ENCODE data around the gene SNRNP40. TPM values are rescaled to one million over a fixed set of nuclear protein-coding genes. Genes with fewer than 3 reads are reported as not detected.

Gene SNRNP40
- polyA plus RNA-seq, 3 donors: 25.6 to 56.4 (median 50.9) TPM

GRCh38 chr1:31216016-31216415, 80.6 kb downstream of the SNRNP40 start:
- H3K36me3 Mint-ChIP-seq: no peaks in the 10 kb centered on the region
- H3K27ac Mint-ChIP-seq: no peak overlapping the region
- H3K27me3 Mint-ChIP-seq (ENCODE audit: low read depth in 3 of 3): peaks cover 3 to 15% (median 13%) of the 10 kb centered on the region in 3 donors
- H3K79me2 ChIP-seq (ENCODE audit: insufficient read depth, low read length): no peaks in the 10 kb centered on the region
- no peak overlapping the region for H3K9ac ChIP-seq (ENCODE audit: insufficient read depth, low read length, poor library complexity, severe bottlenecking)
- H3K4me1 Mint-ChIP-seq: no peaks in the 10 kb centered on the region
- no peaks in the 10 kb centered on the region for H3K27me3 ChIP-seq (ENCODE audit: control insufficient read depth in 2 of 2, insufficient read depth in 2 of 2, low read length in 2 of 2)
- TF ChIP-seq CTCF (IDR thresholded peaks at IDR 0.05): no peak
- H3K27ac ChIP-seq (ENCODE audit: low read depth in 1 of 2, low read length in 2 of 2): no peak overlapping the region
- no peaks in the 10 kb centered on the region for H4K20me1 ChIP-seq (ENCODE audit: insufficient read depth, low read length)
- no peak for DNase-seq
- H2AFZ ChIP-seq (ENCODE audit: insufficient read depth, low read depth, low read length, poor library complexity, severe bottlenecking): no peak overlapping the region
- H3K4me3 Mint-ChIP-seq: no peak overlapping the region
- H3K36me3 ChIP-seq (replicated peaks in 1 of 2; ENCODE audit: control insufficient read depth in 1 of 2, insufficient read depth in 2 of 2, low read length in 2 of 2): no peaks in the 10 kb centered on the region
- H3K9me3 ChIP-seq (replicated peaks in 1 of 2; ENCODE audit: control insufficient read depth in 1 of 2, insufficient read depth in 1 of 2, low read length in 2 of 2): no peaks in the 10 kb centered on the region
- H3K9me3 Mint-ChIP-seq: peaks cover 0 to 7% (median 0%) of the 10 kb centered on the region in 7 donors
- intact Hi-C loops (cut with micrococcal nuclease): no loop called here
- 3% methylated on average over 4 of the region's 10 CpGs for WGBS (ENCODE audit: insufficient coverage)
- no peak overlapping the region for H3K4me3 ChIP-seq (replicated peaks in 1 of 3; ENCODE audit: low read depth in 2 of 3, low read length in 3 of 3)
- H3K4me2 ChIP-seq (replicated peaks; ENCODE audit: extremely low read depth, low read length, poor library complexity, severe bottlenecking): no peak overlapping the region
- no peaks in the 10 kb centered on the region for H3K4me1 ChIP-seq (ENCODE audit: control insufficient read depth in 1 of 2, insufficient read depth in 2 of 2, low read length in 2 of 2)

- Histone ChIP-seq H2AFZ (ENCODE audit: insufficient read depth, low read depth, low read length, poor library complexity, severe bottlenecking) (no peak overlapping the region), H3K4me3 (replicated peaks in 1 of 3; ENCODE audit: low read depth in 2 of 3, low read length in 3 of 3) (no peak overlapping the region), H3K79me2 (ENCODE audit: insufficient read depth, low read length) (no peaks in the 10 kb centered on the region), H3K4me2 (replicated peaks; ENCODE audit: extremely low read depth, low read length, poor library complexity, severe bottlenecking) (no peak overlapping the region), H3K27ac (ENCODE audit: low read depth in 1 of 2, low read length in 2 of 2) (no peak overlapping the region), H3K27me3 (ENCODE audit: control insufficient read depth in 2 of 2, insufficient read depth in 2 of 2, low read length in 2 of 2) (no peaks in the 10 kb centered on the region), H3K36me3 (replicated peaks in 1 of 2; ENCODE audit: control insufficient read depth in 1 of 2, insufficient read depth in 2 of 2, low read length in 2 of 2) (no peaks in the 10 kb centered on the region), H3K9me3 (replicated peaks in 1 of 2; ENCODE audit: control insufficient read depth in 1 of 2, insufficient read depth in 1 of 2, low read length in 2 of 2) (no peaks in the 10 kb centered on the region), H4K20me1 (ENCODE audit: insufficient read depth, low read length) (no peaks in the 10 kb centered on the region), H3K9ac (ENCODE audit: insufficient read depth, low read length, poor library complexity, severe bottlenecking) (no peak overlapping the region), H3K4me1 (ENCODE audit: control insufficient read depth in 1 of 2, insufficient read depth in 2 of 2, low read length in 2 of 2) (no peaks in the 10 kb centered on the region)
- WGBS (ENCODE audit: insufficient coverage): 70% methylated on average over 10 of the region's 11 CpGs
- Mint-ChIP-seq H3K27ac (peak overlapping the region in 1 of 7 donors; percentile 48), H3K4me3 (no peak overlapping the region), H3K4me1 (no peaks in the 10 kb centered on the region), H3K36me3 (no peaks in the 10 kb centered on the region), H3K9me3 (peaks cover 0 to 7% (median 0%) of the 10 kb centered on the region in 7 donors), H3K27me3 (ENCODE audit: low read depth in 3 of 3) (peaks cover 3 to 15% (median 13%) of the 10 kb centered on the region in 3 donors)
- intact Hi-C loops (cut with micrococcal nuclease): no loop called here
- no peak for DNase-seq
- no peak for TF ChIP-seq CTCF (IDR thresholded peaks at IDR 0.05)
Measured at GRCh38 chr1:31215065-31215570, 81.5 kb downstream of the SNRNP40 start.
